ENCODE data around the gene AGL.
A peak's percentile ranks its signal among the peaks of the same experiment; 100 is the strongest.
"Not testable (repeated sequence)": the region's sequence is repeated elsewhere in the genome, so short reads cannot be mapped to it uniquely, and the experiment has no call there.

AGL gene

DNA sequence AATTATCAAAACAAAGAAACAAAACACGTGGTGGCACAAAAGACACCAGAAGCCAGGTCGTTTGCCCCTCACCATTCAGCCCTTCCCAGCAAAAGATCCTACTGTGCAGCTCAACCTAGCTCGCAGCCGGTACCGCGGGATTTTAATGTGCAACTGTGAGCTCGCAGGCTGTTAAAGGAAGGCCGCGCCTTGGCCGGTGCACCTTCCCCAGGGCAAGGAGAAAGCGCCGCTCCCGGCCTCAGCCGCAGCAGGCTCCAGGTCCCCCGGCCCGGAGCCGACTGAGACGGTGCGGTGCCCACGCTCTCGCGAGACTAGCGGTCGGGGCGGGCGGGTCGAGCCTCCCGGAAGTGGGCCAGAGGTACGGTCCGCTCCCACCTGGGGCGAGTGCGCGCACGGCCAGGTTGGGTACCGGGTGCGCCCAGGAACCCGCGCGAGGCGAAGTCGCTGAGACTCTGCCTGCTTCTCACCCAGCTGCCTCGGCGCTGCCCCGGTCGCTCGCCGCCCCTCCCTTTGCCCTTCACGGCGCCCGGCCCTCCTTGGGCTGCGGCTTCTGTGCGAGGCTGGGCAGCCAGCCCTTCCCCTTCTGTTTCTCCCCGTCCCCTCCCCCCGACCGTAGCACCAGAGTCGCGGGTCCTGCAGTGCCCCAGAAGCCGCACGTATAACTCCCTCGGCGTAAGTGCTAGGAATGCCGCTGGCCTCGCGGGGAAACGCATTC is at the start of gene AGL:
TSS of gene AGL (plus strand) at position 618 of the 715 bp plus-strand sequence. CDS start 682 bp downstream, outside the sequence.
- DNase-seq (ENCODE audit: low read depth in 2 of 2) = peak; percentile 65 to 68

DNA sequence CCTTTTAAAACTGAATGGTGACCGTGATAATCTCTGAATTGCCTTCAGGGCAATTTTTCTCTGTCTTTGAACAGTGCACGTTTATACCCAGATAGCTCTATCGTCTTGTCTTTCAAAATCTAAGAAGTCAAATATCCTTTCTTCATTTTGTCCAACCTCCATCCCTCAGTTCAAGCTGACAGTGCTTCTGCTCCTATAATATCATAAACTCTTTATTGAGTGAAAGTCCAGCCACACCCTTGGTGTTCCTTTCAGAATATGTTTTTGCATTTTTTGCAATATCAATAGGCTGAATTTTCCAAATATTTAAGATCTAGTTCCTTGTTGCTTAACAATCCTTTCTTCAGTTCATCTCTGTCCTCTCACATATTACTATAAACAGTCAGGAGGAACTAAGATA is 48.6 kb upstream of the AGL start:
- DNase-seq (ENCODE audit: low read depth in 2 of 2) = no peak

DNA sequence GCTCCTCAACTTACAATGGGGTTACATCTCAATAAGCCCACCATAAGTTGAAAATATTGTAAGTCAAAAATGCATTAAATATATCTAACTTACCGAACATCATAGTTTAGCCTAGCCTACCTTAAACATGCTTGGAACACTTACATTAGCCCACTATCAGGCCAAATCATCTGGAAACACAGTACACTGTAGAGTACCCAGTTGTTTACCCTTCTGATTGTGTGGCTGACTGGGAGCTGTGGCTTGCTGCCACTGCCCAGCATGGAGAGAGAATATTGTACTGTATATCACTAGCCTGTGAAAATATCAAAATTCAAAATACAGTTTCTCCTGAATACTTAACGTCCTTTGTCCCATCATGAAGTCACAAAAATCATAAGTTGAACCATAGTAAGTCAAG is 43.3 kb upstream of the AGL start:
- DNase-seq (ENCODE audit: low read depth in 2 of 2) = no peak

DNA sequence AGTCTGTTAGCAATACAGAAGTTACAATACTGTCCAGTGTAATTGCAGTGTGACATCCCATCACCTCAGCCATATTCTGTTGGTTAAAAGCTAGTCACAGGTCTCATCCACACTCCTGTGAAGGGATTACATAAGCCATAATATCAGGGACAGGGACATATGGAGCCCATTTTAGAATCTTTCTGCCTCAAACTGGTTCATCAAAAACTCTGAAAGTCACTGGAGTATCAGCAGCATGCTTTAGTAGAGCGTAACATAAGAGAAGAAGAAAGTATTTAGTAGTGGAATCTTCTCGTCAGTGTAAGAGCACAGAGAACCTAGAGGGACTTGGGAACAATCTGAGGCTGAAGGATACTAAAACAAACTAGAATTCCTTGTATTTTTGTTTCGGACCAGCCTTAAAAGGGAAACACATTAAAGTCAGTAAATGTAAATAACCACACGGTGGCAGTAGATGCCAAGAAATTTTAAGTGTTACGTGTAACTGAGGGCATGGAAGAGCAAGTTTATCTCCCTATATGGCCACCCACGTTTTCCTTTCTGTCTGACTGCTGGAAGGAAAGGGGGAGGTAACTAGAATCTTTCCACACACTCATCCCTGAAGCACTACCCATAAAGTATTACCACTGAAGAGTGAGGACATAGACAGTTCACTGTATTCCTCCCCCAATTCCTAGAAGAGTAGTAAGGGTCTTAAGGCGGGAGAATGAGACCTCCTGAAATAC is 41.6 kb upstream of the AGL start:
- DNase-seq (ENCODE audit: low read depth in 2 of 2) = no peak

DNA sequence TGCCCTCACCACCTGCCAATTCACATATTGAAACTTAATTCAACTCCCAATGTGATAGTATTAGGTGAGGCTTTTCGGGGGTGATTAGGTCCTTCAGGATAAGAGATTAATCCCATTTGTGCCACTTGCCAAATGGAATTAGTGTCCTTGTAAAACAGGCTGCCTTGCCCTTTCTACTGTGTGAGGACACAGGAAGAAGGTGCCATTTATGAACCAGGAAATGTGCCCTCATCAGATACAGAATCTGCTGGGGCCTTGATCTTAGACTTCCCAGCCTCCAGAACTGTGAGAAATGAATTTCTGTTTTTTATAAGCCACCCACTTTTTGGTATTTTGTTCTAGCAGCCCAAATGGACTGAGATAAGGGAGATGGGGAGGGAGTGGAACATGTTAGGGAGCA is 39.1 kb upstream of the AGL start:
- no peak for DNase-seq (ENCODE audit: low read depth in 2 of 2)

DNA sequence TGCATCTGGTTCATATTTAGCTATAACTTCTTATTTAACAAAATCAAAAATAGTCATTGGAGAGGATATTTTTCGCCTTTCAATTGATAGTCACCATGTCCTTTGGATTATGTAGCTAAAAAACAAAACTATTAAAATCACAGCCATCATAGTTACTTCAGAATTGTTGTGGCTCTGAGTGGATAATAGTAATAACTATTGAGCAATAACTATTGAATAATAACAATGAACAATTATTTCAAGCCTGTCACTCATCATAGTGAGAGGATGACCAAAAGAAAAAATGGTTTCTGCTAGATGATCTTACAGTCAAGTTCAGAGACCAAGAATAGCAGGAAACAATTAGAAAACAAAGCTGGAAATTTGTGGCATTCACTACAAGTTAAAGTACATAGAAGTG is 38.4 kb upstream of the AGL start:
- DNase-seq (ENCODE audit: low read depth in 2 of 2) = no peak

DNA sequence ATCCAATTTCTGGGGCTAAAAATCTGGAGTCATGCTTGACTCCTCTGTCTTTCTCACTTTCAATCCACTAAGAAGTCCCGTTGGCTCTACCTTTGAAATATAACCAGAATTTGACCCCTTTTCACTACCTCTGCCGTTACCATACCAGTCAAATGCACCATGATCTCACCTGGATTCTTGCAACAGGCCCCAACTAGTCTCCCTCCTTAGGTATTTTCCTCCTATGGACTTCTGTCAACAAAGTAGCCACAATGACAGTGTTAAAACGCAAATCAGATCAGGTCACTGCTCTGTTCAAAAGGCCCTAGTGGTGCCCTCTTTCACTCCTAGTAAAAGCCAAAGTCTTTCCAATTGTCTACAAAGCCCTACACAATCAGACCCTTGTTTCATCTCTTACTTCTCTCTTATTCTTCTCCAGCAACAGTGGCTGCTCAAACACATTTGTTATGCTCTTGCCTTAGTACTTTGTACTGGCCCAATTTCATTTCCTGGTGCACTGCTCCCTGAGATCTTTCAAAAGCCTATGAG is 35.7 kb upstream of the AGL start:
- no peak for DNase-seq (ENCODE audit: low read depth in 2 of 2)

DNA sequence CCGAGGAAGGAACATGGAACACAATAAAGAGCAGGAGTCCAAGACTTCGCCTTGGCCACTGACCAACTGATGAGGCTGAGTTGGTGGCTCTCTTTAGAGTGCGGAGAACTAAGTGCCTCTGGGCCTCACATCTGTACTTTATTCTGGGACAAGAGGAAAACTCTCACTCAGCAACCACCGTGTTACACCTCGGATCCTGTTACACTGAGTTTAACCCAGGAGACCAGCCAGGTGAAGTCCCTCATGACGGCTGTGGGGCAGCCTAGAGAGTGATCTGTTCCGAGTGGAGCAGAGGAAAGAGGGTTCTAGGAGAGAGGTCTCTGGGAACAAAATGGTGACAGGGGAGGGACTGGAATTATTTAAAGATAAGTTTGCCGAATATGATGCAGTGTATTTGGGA is 33.5 kb upstream of the AGL start:
- no peak for DNase-seq (ENCODE audit: low read depth in 2 of 2)

DNA sequence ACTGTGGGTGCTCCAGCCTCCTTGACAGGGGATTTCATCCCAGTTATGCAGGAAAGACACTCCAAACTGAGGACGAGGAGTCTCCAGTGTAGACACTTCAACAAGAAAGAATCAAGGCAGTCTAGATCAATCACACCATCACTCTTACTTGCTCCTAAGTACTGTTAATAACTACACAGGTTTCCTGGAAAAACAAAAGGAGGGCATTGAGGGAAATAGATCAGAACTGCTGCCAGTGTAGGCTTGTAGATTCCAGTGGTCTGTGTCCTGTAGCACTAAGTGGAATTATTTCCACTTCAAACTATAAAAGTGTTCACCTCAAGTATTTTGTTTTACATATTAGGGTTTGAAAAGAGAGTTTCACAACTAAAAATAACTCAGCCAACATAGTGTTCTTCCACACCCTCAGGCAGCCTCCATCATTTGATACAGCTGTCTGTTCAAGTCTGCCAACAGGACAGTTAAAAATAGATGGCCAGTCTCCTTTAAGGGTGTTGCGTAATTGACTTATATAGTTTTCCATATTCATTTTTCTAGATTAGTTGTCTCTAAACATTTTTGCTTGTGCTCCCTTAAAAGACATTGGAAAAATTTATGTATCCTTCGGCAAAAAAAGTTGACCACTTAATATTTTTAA is 32.0 kb upstream of the AGL start:
- no peak for DNase-seq (ENCODE audit: low read depth in 2 of 2)

DNA sequence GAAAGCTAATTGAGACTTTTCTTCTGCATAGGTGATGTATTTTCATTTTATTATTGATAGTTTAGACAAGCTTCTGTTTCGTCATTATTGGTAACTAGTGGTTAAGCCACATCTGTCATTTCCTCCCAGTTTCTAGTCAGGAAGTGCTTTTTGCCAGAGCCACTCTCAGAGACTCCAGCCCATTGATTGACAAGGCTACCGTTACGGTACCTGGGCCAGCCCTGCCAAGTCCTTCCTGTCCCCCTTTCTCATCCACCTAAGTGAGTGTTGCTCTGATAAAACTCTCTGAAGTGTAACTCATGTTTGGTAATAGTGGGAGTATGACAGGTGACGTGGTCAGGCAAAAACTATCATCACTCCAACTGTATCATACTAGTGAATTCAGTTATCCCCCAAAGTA is 29.6 kb upstream of the AGL start:
- DNase-seq (ENCODE audit: low read depth in 2 of 2) = no peak

DNA sequence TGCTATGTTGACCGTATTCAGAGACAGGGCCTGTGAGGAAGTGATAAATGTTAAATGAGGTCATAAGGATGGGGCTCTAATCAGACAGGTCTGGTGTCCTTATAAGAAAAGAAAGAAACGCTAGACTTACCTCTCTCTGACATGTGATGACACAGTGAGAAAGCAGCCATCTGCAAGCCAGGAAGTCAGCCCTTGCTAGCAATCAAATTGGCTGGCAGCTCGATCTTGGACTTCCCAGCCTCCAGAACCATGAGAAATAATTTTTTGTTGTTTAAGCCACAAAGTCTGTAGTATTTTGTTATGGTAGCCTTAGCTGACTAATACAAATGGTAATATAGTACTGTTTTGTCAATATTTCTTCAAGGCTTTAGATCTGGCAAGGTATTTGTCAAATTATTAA is 25.1 kb upstream of the AGL start:
- no peak for DNase-seq (ENCODE audit: low read depth in 2 of 2)

DNA sequence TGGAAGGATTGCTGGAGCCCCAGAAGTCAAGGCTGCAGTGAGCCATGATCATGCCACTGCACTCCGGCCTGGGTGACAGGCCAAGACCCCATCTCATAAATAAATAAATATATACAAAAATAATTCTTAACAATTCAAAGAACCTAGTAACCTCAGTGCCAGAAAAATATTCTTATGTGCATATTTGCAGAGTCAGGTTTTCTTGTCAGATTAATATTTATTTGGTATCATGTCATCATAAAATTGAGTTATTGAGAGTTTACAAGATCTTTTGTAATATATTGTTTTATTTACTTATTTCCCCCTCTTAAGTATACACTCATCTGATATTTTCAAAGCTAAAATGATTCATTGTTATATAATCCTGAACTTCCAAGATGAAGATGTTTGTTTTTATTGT is 24.5 kb upstream of the AGL start:
- no peak for DNase-seq (ENCODE audit: low read depth in 2 of 2)

DNA sequence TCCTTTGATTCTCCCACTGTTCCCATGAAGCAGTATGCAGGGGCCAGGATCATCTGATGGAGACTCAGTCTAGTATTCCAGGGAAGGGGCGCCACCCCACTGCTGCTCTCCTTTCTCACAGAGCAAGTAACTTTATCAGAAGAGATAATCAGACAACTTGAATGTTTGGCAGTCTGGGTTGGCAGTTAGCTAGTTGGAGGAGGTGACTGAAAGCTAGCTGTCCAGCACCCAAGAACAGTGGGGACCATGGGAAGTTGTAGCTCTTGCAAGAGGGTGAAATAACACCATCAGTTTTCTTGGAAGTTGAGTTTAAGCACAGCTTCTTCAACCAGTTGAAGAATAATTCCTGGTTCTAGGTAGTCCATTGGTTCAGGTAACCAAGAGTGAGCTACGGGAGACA is 22.2 kb upstream of the AGL start:
- no peak for DNase-seq (ENCODE audit: low read depth in 2 of 2)

DNA sequence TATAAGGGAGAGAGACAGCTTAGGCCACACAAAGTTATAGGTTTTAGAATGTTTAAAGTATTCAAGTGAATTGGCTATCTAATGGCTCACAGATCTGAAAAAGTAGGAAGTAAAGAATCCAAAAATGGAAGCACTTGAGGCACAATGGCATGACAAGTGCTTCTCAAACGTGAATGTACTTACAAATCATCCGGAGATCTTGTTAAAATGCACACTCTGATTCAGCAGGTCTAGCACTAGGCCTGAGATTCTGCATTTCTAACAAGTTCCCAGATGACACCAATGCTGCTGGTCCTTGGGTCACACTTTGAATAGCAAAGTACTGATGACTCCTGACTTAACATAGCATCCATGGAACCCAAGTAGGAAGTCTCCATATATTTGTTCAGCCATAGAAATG is 20.9 kb upstream of the AGL start:
- DNase-seq (ENCODE audit: low read depth in 2 of 2) = no peak

DNA sequence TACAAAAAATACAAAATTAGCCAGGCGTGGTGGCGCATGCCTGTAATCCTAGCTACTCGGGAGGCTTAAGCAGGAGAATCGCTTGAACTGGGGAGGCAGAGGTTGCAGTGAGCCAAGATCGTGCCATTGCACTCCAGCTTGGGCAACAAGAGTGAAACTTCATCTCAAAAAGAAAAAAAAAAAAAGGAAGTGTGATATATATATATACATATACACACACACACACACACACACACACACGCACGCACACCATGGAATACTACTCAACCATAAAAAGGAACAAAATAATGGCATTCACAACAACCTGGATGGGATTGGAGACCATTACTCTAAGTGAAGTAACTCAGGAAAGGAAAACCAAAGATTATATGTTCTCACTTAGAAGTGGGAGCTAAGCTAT is 16.2 kb upstream of the AGL start:
- not testable (repeated sequence) for DNase-seq (ENCODE audit: low read depth in 2 of 2)

DNA sequence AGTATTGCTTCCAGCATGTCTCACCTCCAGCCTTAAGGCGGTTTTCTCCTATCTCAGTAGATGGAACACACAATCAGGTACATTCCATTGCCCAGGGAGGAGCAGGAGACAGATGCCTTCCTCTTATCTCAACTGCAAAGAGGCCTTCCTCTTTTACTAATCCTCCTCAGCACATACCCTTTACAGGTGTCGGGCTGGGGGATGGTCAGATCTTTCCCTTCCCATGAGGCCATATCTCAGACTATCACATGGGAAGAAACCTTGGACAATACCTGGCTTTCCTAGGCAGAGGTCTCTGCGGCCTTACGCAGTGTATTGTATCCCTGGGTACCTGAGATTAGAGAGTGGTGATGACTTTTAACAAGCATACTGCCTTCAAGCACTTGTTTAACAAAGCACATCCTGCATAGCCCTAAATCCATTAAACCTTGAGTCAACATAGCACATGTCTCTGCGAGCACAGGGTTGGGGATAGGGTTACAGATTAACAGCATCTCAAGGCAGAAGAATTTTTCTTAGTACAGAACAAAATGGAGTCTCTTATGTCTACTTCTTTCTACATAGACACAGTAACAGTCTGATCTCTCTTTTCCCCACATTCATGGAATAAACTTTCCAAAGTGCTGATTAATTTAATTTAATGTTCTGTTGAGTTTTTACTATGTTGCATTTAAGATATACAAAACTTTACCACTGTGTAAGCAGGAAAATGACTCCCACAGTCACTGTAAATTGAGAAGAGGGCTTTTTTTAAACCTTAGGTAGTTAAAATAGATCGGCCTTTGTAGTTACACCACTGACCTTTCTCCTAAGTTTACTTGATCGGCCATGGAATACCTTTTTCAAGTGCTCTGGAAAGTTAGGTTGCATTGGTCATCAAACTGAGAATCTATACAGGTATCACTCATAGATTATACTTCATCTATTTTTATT is 13.7 kb upstream of the AGL start:
- DNase-seq (ENCODE audit: low read depth in 2 of 2) = not testable (repeated sequence)

DNA sequence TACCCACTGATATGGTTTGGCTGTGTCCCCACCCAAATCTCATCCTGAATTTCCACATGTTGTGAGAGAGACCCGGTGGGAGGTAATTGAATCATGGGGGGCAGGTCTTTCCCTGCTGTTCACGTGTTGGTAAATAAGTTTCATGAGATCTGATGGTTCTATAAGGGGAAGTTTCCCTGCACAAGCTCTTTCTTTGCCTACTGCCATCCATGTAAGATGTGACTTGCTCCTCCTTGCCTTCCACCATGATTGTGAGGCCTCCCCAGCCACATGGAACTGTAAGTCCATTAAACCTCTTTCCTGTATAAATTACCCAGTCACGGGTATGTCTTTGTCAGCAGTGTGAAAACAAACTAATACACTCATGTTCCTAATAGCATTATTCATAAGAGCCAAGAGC is 9.8 kb upstream of the AGL start:
- not testable (repeated sequence) for DNase-seq (ENCODE audit: low read depth in 2 of 2)

DNA sequence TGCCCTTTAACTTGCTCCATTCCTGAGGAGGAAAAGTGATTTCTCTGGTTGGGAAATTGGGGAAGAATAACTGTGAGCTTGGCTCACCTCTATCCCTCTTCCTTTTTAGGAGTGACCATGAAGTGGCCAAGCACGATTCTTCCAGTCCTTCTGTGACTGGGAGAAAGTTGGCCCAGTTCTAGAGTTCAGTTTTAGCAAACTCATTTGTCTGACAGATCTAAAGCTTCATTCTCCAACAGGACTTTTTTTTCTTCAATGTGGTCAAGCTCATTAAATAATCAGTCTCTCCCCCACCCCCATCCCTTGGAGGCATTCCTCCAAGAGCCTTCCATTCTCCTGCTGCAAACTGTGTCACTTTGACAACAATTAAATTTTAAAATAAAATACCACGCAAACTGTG is 6.4 kb upstream of the AGL start:
- DNase-seq (ENCODE audit: low read depth in 2 of 2) = no peak

DNA sequence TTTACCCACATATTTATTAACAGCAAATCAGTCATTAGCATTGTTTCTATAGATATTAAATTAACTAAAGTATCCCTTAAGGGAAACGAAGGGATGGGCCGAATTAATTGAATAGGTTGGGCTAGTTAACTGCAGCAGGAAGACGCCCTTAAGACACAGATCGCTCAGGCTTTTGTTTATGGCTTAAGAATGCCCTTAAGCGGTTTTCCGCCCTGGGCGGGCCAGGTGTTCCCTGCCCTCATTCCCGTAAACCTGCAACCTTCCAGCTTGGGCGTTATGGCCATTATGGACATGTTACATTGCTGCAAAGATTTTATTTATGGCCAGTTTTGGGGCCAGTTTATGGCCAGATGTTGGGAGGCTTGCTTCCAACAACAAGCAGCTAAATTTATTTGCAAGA is 5.0 kb upstream of the AGL start:
- not testable (repeated sequence) for DNase-seq (ENCODE audit: low read depth in 2 of 2)

DNA sequence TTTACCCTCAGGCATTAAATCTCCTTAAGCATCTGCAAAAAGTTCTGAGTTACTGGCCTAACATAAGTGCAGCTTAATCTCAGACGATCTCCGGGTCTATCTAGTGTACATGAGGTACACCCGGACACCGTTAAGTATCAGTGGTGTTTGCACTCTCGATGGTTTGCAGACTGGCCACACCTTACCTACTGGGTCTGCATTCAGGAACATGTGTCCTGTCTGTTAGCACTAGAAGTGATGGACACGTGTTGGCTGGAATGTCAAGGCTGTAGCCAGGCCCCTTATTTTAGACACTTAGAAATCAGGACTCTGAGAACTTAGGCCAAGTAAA is 783 bp upstream of the AGL start:
- DNase-seq (ENCODE audit: low read depth in 2 of 2) = no peak

DNA sequence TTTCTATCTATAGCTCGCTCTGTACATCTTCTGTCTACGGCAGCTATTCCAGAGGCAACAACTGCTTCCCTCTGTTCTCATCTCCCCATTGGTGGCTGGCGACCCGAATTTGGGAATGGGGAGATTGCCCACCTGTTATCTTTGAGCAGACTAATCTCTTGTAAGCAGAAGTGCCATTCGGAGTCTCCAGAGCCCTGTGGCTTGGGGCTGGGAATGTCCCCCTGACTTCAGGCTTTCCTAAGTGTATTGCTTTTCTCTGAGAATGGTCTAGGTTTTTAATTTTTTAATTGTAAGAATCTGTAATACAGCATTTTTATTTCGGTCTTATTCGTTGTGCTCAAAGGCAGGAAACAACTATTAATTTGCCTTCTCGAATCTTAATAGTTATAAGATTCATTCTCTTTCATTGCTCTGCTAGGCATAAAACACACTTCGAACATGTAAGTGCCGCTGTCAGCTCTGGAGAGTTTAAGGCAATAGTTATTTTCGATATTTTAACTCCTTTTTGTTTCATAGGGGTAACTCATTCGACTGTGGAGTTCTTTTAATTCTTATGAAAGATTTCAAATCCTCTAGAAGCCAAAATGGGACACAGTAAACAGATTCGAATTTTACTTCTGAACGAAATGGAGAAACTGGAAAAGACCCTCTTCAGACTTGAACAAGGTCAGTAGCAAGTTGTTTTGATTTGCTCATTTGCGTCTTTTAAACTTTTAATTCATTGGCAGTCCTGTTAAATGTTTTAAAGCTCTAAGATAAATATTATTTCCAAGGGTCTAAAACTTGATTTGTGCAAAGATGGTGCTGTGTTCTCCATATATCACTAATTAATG is 514 bp downstream of the AGL start:
- no peak for DNase-seq (ENCODE audit: low read depth in 2 of 2)
